Prostate gland (tissue), 2 donors: Measurements from ENCODE around the gene DNAH9.

Experiments
- POLR2A ChIP-seq: fragments of 450-650 bp; IDR thresholded peaks from one replicate; pipeline ENCODE4 v1.6.1; 2016; ENCODE audit warnings: antibody characterized with exemption, mild to moderate bottlenecking
- TF ChIP-seq, protein P1 (sequence below), 4 experiments: fragments of 200-600 bp in 2 of 4; fragments of 450-650 bp in 2 of 4; sonication (generic) in 2 of 4; IDR thresholded peaks; 1 replicate in 3 of 4; 2 replicates in 1 of 4; pipeline ENCODE4 v1.5.1; 2016 to 2019; ENCODE audit warnings: antibody characterized with exemption in 4 of 4, mild to moderate bottlenecking in 2 of 4, moderate library complexity in 2 of 4

DNA sequence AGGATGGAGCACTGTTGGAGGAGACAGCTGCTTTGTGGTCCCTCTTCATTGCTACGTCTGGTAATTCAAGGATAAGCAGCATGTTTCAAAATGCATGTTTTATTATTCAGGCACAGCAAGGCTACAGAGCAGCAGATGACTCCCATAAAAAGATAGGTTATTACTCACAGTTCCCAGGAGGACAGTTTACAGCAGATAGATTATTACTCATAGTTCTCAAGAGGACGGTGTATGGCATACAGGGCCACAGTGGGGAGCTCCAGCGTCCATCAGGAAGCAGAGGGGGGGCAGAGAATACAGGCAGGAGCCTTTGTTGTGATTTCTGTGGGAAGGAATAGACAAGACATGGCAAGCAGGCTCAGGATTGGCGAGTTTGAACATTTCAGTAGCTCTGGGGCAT, 72.9 kb downstream of the DNAH9 start:
- no peak for TF ChIP-seq POLR2A
- TF ChIP-seq, protein P1, sequence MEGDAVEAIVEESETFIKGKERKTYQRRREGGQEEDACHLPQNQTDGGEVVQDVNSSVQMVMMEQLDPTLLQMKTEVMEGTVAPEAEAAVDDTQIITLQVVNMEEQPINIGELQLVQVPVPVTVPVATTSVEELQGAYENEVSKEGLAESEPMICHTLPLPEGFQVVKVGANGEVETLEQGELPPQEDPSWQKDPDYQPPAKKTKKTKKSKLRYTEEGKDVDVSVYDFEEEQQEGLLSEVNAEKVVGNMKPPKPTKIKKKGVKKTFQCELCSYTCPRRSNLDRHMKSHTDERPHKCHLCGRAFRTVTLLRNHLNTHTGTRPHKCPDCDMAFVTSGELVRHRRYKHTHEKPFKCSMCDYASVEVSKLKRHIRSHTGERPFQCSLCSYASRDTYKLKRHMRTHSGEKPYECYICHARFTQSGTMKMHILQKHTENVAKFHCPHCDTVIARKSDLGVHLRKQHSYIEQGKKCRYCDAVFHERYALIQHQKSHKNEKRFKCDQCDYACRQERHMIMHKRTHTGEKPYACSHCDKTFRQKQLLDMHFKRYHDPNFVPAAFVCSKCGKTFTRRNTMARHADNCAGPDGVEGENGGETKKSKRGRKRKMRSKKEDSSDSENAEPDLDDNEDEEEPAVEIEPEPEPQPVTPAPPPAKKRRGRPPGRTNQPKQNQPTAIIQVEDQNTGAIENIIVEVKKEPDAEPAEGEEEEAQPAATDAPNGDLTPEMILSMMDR (IDR thresholded peaks at IDR 0.05) = no peak
